Stimulated activated CD4-positive, alpha-beta T cell treated with anti-CD3 and anti-CD28 coated beads, Interleukin-4, amount 100 ng/mL, for 24 hours (primary cell): Measurements from ENCODE around the gene ADCY9.

Experiments
- DNase-seq: peaks from one replicate; pipeline ENCODE4 v3.0.0-alpha.2; 2020

The ADCY9 gene

GRCh38 chr16:3999479-4000325 is 116.5 kb downstream of the ADCY9 start:
- DNase-seq = no peak

- no peak for DNase-seq
Measured at GRCh38 chr16:3998793-3999478, 117.3 kb downstream of the ADCY9 start.

- DNase-seq = no peak
Measured at GRCh38 chr16:3997231-3997841, 118.9 kb downstream of the ADCY9 start.

GRCh38 chr16:3995001-3995400 is 121.2 kb downstream of the ADCY9 start:
- no peak for DNase-seq

GRCh38 chr16:3993052-3993785 is 123.0 kb downstream of the ADCY9 start:
- DNase-seq = no peak

- no peak for DNase-seq
Measured at GRCh38 chr16:3992297-3993051, 123.8 kb downstream of the ADCY9 start.

GRCh38 chr16:3988824-3989223 is 127.4 kb downstream of the ADCY9 start:
- no peak for DNase-seq

- DNase-seq = no peak
Measured at GRCh38 chr16:3988011-3988410, 128.2 kb downstream of the ADCY9 start.

GRCh38 chr16:3987231-3987630 is 129.0 kb downstream of the ADCY9 start:
- no peak for DNase-seq

GRCh38 chr16:3986235-3986544 is 130.1 kb downstream of the ADCY9 start:
- no peak for DNase-seq

GRCh38 chr16:3984111-3985060 is 131.9 kb downstream of the ADCY9 start:
- no peak for DNase-seq

- DNase-seq = peak; percentile 48
Measured at GRCh38 chr16:3983081-3983520, 133.1 kb downstream of the ADCY9 start.

GRCh38 chr16:3982216-3982615 is 134.0 kb downstream of the ADCY9 start:
- no peak for DNase-seq

- DNase-seq = no peak
Measured at GRCh38 chr16:3980253-3981111, 135.8 kb downstream of the ADCY9 start.

- DNase-seq = no peak
Measured at GRCh38 chr16:3979518-3979917, 136.7 kb downstream of the ADCY9 start.

GRCh38 chr16:3979070-3979469 is 137.2 kb downstream of the ADCY9 start:
- DNase-seq = no peak

GRCh38 chr16:3977376-3977775 is 138.9 kb downstream of the ADCY9 start:
- no peak for DNase-seq

GRCh38 chr16:3974751-3975150 is 141.5 kb downstream of the ADCY9 start:
- no peak for DNase-seq

GRCh38 chr16:3971706-3972105 is 144.5 kb downstream of the ADCY9 start:
- DNase-seq = no peak

- no peak for DNase-seq
Measured at GRCh38 chr16:3971261-3971660, 145.0 kb downstream of the ADCY9 start.
